Activated CD4-positive, alpha-beta memory T cell treated with anti-CD3 and anti-CD28 coated beads for 36 hours (primary cell): ENCODE measurements around the gene ELOVL1. TPM values are rescaled to one million over a fixed set of nuclear protein-coding genes. Genes with fewer than 3 reads are reported as not detected.
A peak's percentile ranks its signal among the peaks of the same experiment; 100 is the strongest.

Experiments
- CTCF ChIA-PET: fragments of 350-600 bp; sonication (Branson Sonifier 250); formaldehyde crosslinking; loops from one replicate; lab custom pipeline; 2021; ENCODE audit warnings: antibody characterized with exemption, inconsistent platforms; lab: Charles Lee
- POLR2A ChIA-PET: fragments of 350-600 bp; sonication (Branson Sonifier 250); formaldehyde crosslinking; loops from one replicate; lab custom pipeline; 2021; ENCODE audit warnings: antibody characterized with exemption; lab: Charles Lee
- DNase-seq: peaks from one replicate; pipeline ENCODE4 v3.0.0-alpha.2; 2020
- H3K27ac Mint-ChIP-seq: one replicate; pipeline ENCODE4 v1.8.0; 2021; ENCODE audit warnings: mixed read lengths
- H3K27me3 Mint-ChIP-seq: one replicate; pipeline ENCODE4 v1.8.0; 2021; ENCODE audit warnings: mixed read lengths
- H3K36me3 Mint-ChIP-seq: one replicate; pipeline ENCODE4 v1.8.0; 2021; ENCODE audit warnings: mixed read lengths
- H3K4me1 Mint-ChIP-seq: one replicate; pipeline ENCODE4 v1.8.0; 2021; ENCODE audit warnings: low read depth, mixed read lengths
- H3K4me3 Mint-ChIP-seq: one replicate; pipeline ENCODE4 v1.8.0; 2021; ENCODE audit warnings: mild to moderate bottlenecking, mixed read lengths
- H3K9me3 Mint-ChIP-seq: one replicate; pipeline ENCODE4 v1.8.0; 2021; ENCODE audit warnings: mixed read lengths
- intact Hi-C: fragments of 100-400 bp; cut with micrococcal nuclease; formaldehyde crosslinking; loops from one replicate; pipeline ENCODE4 v1.15.1; 2023
- total RNA-seq, 2 experiments: library from RNA; stranded (reverse); gene quantifications; one replicate each; pipeline ENCODE4 v1.2.3, GENCODE V29; 2021

ELOVL1 gene
- total RNA-seq, 2 experiments from 2014 or later: 63.4 to 64.7 TPM

DNA sequence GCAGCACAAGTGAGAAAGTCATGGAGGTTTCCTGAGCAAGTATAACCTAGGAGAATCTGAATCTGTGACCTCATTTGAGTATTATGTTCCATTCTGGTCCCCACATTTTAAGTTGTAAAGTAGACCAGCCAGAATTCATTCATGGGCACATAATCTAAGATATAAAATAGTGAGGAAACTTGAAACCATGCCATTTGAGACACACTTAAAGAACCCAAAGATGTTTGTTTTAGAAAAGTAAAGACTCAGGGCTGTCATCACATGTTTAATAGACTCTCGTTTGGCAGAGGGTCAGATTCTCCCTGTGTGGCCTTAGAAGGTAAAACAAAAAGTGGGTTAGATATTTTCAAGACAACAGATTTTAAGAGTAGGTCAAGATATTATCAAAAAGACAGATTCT lies 28.2 kb upstream of the ELOVL1 start:
- Mint-ChIP-seq H3K4me3 (no peak overlapping the region), H3K4me1 (peaks cover 12% of the 10 kb centered on the region), H3K27me3 (no peaks in the 10 kb centered on the region), H3K36me3 (peaks cover 6% of the 10 kb centered on the region), H3K27ac (no peak overlapping the region), H3K9me3 (no peaks in the 10 kb centered on the region)
- CTCF ChIA-PET: interaction anchor here (0.7 kb wide), 1 partner anchor 476 kb away, joined by 3 read pairs; no protein-coding TSS in a partner anchor
- intact Hi-C loops: no loop called here
- POLR2A ChIA-PET: no interaction called here
- no peak for DNase-seq

- no peak for DNase-seq
- CTCF ChIA-PET: no interaction called here
- H3K36me3 Mint-ChIP-seq: peaks cover 6% of the 10 kb centered on the region
- H3K4me1 Mint-ChIP-seq: peaks cover 17% of the 10 kb centered on the region
- H3K27ac Mint-ChIP-seq: no peak overlapping the region
- no peak overlapping the region for H3K4me3 Mint-ChIP-seq
- POLR2A ChIA-PET: no interaction called here
- intact Hi-C loops: no loop called here
- no peaks in the 10 kb centered on the region for H3K27me3 Mint-ChIP-seq
- no peaks in the 10 kb centered on the region for H3K9me3 Mint-ChIP-seq
Observed at GRCh38 chr1:43395523-43395922, 27.7 kb upstream of the ELOVL1 start.

DNA sequence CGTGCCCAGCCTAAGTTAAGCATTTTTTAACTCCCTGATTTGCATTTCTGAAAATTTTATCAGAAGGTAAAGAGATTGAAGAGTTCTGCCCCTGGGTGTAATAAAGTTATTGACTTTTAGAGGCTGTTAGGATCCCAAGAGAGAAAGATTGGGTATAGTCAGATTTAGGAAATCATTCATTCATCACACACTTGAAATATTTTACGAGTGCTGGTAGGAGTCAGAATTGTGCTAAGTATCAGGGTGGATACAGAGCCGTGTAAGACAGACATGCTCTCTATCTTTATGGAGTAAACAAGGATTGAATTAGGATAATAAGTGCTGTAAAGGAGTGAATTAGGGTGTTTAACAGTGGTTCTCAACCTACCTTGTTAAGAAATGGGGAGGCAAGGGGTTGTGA lies 24.9 kb upstream of the ELOVL1 start:
- H3K27me3 Mint-ChIP-seq: no peaks in the 10 kb centered on the region

GRCh38 chr1:43389326-43390313 lies 21.8 kb upstream of the ELOVL1 start, which contains the start of the genes MED8 and SZT2:
Gene MED8, minus strand, starts transcription at chr1:43389800. Its CDS starts 36 bp downstream, at chr1:43389764.
Gene SZT2, plus strand, starts transcription at chr1:43389899. Its CDS starts 70 bp downstream, at chr1:43389969.
- Mint-ChIP-seq H3K27me3 (no peaks in the 10 kb centered on the region), H3K4me1 (peaks cover 40% of the 10 kb centered on the region), H3K4me3 (peak within 1 kb of the TSS; percentile 100), H3K27ac (peak within 1 kb of the TSS; percentile 97), H3K36me3 (peaks cover 23% of the 10 kb centered on the region), H3K9me3 (no peaks in the 10 kb centered on the region)
- peak; percentile 96 for DNase-seq
- intact Hi-C loops: loop anchor here (1.0 to 2.0 kb wide), 4 partner anchors 21 to 217 kb away; partner anchors contain the start of genes CDC20, CFAP57, EBNA1BP2 and ELOVL1
- ChIA-PET CTCF (interaction anchor here (0.8 to 2.4 kb wide), 8 partner anchors 8 to 163 kb away, joined by 3 to 14 read pairs (median 4); partner anchors contain the start of genes CDC20 and ELOVL1), POLR2A (interaction anchor here (0.8 to 4.1 kb wide), 5 partner anchors 11 to 65 kb away, joined by 3 to 28 read pairs (median 5); partner anchors contain the start of genes CDC20 and ELOVL1)

More for the DNA sequence above, 24.9 kb upstream of the ELOVL1 start:
- no peak overlapping the region for H3K27ac Mint-ChIP-seq
- no peak overlapping the region for H3K4me3 Mint-ChIP-seq
- POLR2A ChIA-PET: no interaction called here
- CTCF ChIA-PET: interaction anchor here (0.9 to 1.5 kb wide), 2 partner anchors 154 to 166 kb away, joined by 3 read pairs; no protein-coding TSS in a partner anchor
- DNase-seq: no peak
- peaks cover 12% of the 10 kb centered on the region for H3K36me3 Mint-ChIP-seq
- intact Hi-C loops: no loop called here
- H3K4me1 Mint-ChIP-seq: peaks cover 38% of the 10 kb centered on the region
- no peaks in the 10 kb centered on the region for H3K9me3 Mint-ChIP-seq

GRCh38 chr1:43388613-43389012 lies 20.8 kb upstream of the ELOVL1 start:
- intact Hi-C loops: loop anchor here (1.0 to 2.0 kb wide), 3 partner anchors 20 to 216 kb away; partner anchors contain the start of genes CFAP57, EBNA1BP2 and ELOVL1
- H3K27me3 Mint-ChIP-seq: no peaks in the 10 kb centered on the region

DNA sequence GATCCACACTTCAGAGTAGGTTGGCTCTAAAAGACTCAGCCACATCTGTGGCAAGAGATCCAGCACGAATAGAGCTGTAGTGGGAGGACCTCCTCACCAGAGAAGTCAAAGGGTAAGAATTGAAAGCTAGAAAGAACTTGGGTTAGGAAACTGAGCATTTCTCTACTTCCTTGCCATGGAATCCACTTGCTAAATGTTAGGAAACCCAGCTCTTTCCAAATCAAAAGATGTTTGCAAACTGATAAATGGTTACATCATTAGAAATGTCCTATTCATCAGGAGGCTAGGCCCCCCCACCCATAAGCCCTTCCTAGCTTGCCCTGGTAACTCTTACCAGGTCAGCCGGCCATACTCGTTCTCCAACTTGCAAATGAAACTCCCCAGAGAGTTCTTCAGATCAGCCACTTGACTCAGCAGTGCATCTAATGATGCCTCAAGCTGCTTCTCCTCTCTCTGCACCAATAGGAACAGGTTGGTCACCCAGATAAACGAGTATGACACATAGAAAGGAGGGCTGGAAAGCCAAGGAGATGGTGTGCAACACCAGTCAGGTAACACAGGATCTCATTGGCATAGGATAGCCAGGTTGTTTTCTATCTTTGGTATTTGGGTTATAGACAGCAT lies 20.3 kb upstream of the ELOVL1 start:
- intact Hi-C loops: loop anchor here (2.0 kb wide), 2 partner anchors 19 to 67 kb away; partner anchors contain the start of gene ELOVL1
- H3K4me3 Mint-ChIP-seq: peak overlapping the region; percentile 100
- no peaks in the 10 kb centered on the region for H3K27me3 Mint-ChIP-seq
- H3K27ac Mint-ChIP-seq: peak overlapping the region; percentile 97
- H3K4me1 Mint-ChIP-seq: peaks cover 40% of the 10 kb centered on the region
- CTCF ChIA-PET: interaction anchor here (1.1 to 1.6 kb wide), 3 partner anchors 15 to 161 kb away, joined by 3 to 5 read pairs (median 5); partner anchors contain the start of gene ELOVL1
- POLR2A ChIA-PET: interaction anchor here (2.1 to 4.1 kb wide), 2 partner anchors 20 to 66 kb away, joined by 6 to 28 read pairs; partner anchors contain the start of gene ELOVL1
- no peaks in the 10 kb centered on the region for H3K9me3 Mint-ChIP-seq
- DNase-seq: no peak
- H3K36me3 Mint-ChIP-seq: peaks cover 32% of the 10 kb centered on the region

More at GRCh38 chr1:43388613-43389012, 20.8 kb upstream of the ELOVL1 start:
- Mint-ChIP-seq H3K4me3 (peak overlapping the region; percentile 100), H3K4me1 (peaks cover 40% of the 10 kb centered on the region), H3K27ac (peak overlapping the region; percentile 97), H3K36me3 (peaks cover 29% of the 10 kb centered on the region), H3K9me3 (no peaks in the 10 kb centered on the region)
- DNase-seq: no peak
- CTCF ChIA-PET: interaction anchor here (0.9 to 2.4 kb wide), 5 partner anchors 14 to 162 kb away, joined by 3 to 14 read pairs (median 5); partner anchors contain the start of gene ELOVL1
- POLR2A ChIA-PET: interaction anchor here (0.8 to 4.1 kb wide), 4 partner anchors 10 to 66 kb away, joined by 3 to 28 read pairs (median 4); partner anchors contain the start of gene ELOVL1

DNA sequence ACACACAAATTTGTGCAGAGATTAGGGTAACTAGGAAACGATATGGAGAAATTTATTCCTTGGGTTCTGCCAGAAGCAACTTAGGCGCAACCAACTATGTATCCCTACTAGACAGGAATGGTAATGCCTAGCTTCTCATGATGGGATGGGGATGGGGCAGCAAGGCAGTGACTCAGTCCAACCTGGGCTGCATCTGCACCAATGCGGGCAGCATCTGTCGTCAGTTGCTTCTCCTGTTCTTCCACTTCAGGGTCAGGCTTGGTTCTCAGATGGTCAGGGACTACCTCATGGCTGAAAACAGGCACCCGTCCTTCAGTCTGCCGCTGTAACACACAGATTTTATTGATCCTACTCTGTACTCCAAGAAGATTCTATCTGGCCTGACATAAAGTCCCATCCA lies 18.9 kb upstream of the ELOVL1 start:
- intact Hi-C loops: no loop called here
- no peak for DNase-seq
- Mint-ChIP-seq H3K4me1 (peaks cover 34% of the 10 kb centered on the region), H3K4me3 (no peak overlapping the region), H3K9me3 (no peaks in the 10 kb centered on the region), H3K27ac (no peak overlapping the region), H3K36me3 (peaks cover 37% of the 10 kb centered on the region), H3K27me3 (no peaks in the 10 kb centered on the region)
- POLR2A ChIA-PET: no interaction called here
- CTCF ChIA-PET: no interaction called here

DNA sequence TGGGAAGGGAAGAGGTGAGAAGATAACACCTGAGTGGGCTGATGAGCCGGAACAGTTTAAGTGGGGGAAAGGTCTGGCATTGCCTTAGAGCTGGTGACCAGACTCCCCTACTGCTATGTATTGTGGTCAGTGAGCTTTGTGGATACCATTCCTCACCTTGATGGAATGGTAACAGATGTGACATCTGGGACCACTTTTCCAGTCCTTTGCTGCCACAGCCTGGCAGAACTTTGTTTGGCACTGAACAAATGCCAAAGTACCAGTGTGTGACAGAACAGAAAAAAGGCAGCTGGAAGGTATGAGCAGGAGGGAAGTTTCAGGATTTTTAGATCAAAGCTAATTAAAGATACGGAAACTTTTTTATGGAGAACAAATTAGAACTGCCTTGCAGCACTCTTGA lies 15.6 kb upstream of the ELOVL1 start:
- no peaks in the 10 kb centered on the region for H3K27me3 Mint-ChIP-seq
- H3K9me3 Mint-ChIP-seq: no peaks in the 10 kb centered on the region
- intact Hi-C loops: no loop called here
- no peak for DNase-seq
- peaks cover 43% of the 10 kb centered on the region for H3K36me3 Mint-ChIP-seq
- no peak overlapping the region for H3K4me3 Mint-ChIP-seq
- H3K27ac Mint-ChIP-seq: no peak overlapping the region
- peaks cover 9% of the 10 kb centered on the region for H3K4me1 Mint-ChIP-seq
- ChIA-PET POLR2A (no interaction called here), CTCF (interaction anchor here (2.6 kb wide), 1 partner anchor 25 kb away, joined by 7 read pairs; the partner anchor contains the start of gene CDC20)

DNA sequence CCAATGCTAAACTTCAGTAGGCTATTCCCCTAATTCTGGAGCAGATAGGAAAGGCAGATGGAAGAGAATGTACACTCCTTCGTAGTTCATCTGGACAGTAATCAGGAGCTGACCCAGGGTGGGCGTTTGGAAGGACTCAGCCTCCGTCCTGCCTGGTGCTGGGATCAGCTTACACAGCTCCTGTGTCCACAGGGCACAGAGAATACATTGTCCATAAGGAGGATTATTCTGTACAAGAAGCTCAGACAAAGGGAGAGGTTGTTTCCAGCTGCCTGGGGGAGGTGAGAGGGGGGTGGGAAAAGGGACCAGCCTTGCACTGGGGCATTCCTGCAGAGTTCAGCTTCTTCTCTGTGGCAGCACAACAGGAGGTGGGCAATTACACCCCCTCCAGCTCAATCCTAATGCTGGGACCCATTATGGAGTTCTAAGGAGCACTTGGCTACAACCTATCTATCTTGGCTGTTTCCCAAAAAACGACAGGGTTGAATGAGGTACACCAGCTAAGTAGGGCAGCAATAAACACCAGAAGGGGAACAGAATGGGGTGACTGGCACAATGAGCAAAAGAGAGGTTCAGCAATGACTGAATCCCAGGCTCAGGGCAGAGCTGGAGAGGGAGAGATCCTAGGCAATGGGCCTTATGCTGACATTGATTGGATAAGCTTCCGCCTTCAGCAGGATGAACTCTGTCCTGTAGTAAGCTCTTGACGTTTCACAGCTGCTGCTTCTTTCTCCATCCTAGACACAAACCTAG lies 14.4 kb upstream of the ELOVL1 start:
- POLR2A ChIA-PET: interaction anchor here (1.1 to 1.2 kb wide), 2 partner anchors 14 to 15 kb away, joined by 3 read pairs; no protein-coding TSS in a partner anchor
- H3K27ac Mint-ChIP-seq: no peak overlapping the region
- CTCF ChIA-PET: interaction anchor here (0.7 to 1.4 kb wide), 3 partner anchors 8 to 155 kb away, joined by 3 to 4 read pairs (median 3); no protein-coding TSS in a partner anchor
- no peaks in the 10 kb centered on the region for H3K9me3 Mint-ChIP-seq
- no peak for DNase-seq
- no peaks in the 10 kb centered on the region for H3K27me3 Mint-ChIP-seq
- no peaks in the 10 kb centered on the region for H3K4me1 Mint-ChIP-seq
- intact Hi-C loops: no loop called here
- H3K4me3 Mint-ChIP-seq: no peak overlapping the region
- H3K36me3 Mint-ChIP-seq: peaks cover 45% of the 10 kb centered on the region

- Mint-ChIP-seq H3K27ac (no peak overlapping the region), H3K4me1 (no peaks in the 10 kb centered on the region), H3K9me3 (no peaks in the 10 kb centered on the region), H3K27me3 (no peaks in the 10 kb centered on the region), H3K4me3 (no peak overlapping the region), H3K36me3 (peaks cover 40% of the 10 kb centered on the region)
- ChIA-PET POLR2A (interaction anchor here (1.1 to 1.2 kb wide), 2 partner anchors 13 to 15 kb away, joined by 3 read pairs; no protein-coding TSS in a partner anchor), CTCF (interaction anchor here (0.7 to 1.4 kb wide), 3 partner anchors 9 to 155 kb away, joined by 3 to 4 read pairs (median 3); no protein-coding TSS in a partner anchor)
- no peak for DNase-seq
- intact Hi-C loops: no loop called here
Observed at GRCh38 chr1:43381612-43382011, 13.8 kb upstream of the ELOVL1 start.
